ENCODE measurements around the gene KLF16. TPM values are rescaled to one million over a fixed set of nuclear protein-coding genes. Genes with fewer than 3 reads are reported as not detected.
A peak's percentile ranks its signal among the peaks of the same experiment; 100 is the strongest.

KLF16 gene
- total and polyA plus RNA-seq, 10 of the 15 experiments (the other 5 are each of a cell fraction or from before 2014, with no cell fraction given) = 0.03 to 41.2 (median 2.6) TPM

DNA sequence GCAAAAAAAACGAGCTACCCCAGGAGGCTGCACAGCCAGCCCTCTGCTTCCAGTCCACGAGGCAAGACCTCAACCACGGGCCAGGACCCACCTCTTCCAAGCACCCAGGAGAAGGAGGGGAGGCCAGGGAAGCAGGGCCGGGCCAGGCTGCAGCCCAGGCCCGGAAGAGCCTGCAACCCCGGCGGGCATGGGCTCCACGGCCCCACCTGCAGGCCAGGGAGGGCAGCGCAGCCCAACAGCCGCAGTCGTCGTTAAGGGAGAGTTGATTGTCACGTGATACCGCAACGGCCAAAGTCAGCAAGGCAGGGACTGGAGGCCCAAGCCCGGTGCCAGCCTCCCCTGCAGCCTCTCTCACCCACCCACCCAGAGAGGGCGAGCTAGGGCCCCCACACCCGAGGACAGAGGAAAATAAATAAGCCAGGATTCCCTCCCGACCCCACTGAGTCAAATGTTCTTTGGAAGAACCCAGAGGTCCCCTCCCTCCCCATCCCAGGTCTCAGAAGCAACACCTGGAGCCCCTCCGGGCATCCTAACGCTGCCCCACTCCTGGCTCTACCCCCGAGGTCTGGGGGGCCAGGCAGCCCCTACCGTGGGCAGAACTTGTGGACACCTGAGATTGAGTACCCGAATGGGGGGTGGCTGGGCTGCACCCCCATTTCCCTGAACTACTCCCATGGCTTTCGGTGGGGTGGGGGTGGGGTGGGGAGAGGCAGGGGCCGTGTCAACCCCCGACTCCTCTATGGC is 9.9 kb downstream of the KLF16 start (continued):
- TF ChIP-seq, protein P1, sequence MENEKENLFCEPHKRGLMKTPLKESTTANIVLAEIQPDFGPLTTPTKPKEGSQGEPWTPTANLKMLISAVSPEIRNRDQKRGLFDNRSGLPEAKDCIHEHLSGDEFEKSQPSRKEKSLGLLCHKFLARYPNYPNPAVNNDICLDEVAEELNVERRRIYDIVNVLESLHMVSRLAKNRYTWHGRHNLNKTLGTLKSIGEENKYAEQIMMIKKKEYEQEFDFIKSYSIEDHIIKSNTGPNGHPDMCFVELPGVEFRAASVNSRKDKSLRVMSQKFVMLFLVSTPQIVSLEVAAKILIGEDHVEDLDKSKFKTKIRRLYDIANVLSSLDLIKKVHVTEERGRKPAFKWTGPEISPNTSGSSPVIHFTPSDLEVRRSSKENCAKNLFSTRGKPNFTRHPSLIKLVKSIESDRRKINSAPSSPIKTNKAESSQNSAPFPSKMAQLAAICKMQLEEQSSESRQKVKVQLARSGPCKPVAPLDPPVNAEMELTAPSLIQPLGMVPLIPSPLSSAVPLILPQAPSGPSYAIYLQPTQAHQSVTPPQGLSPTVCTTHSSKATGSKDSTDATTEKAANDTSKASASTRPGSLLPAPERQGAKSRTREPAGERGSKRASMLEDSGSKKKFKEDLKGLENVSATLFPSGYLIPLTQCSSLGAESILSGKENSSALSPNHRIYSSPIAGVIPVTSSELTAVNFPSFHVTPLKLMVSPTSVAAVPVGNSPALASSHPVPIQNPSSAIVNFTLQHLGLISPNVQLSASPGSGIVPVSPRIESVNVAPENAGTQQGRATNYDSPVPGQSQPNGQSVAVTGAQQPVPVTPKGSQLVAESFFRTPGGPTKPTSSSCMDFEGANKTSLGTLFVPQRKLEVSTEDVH (IDR thresholded peaks at IDR 0.05; ENCODE audit: low read depth, partially characterized antibody) = no peak
- TF ChIP-seq RAD51 (IDR thresholded peaks at IDR 0.05) (peak; percentile 98), EP300 (IDR thresholded peaks at IDR 0.05; ENCODE audit: borderline replicate concordance in 1 of 2, control insufficient read depth in 1 of 2, low read depth in 2 of 2, low read length in 2 of 2) (no peak), SMAD5 (IDR thresholded peaks at IDR 0.05; ENCODE audit: low read depth) (no peak), MEF2B (IDR thresholded peaks at IDR 0.05; ENCODE audit: partially characterized antibody, poor library complexity, severe bottlenecking) (peak; percentile 15), CREM (IDR thresholded peaks at IDR 0.05; ENCODE audit: low read depth) (no peak), ZNF217 (IDR thresholded peaks at IDR 0.05) (no peak), STAT3 (IDR thresholded peaks at IDR 0.05; ENCODE audit: low read depth, low read length) (no peak), KAT2A (conservative IDR thresholded peaks at IDR 0.05; ENCODE audit: control insufficient read depth, low read depth, low read length) (no peak), STAT1 (conservative IDR thresholded peaks at IDR 0.05) (0 out of 2 replicates have a peak, but pooled peaks have one; percentile 61), NR2F1 (conservative IDR thresholded peaks at IDR 0.05) (peak; percentile 33; the same call in 1 of the 2 replicates), SMC3 (IDR thresholded peaks at IDR 0.05; ENCODE audit: borderline replicate concordance, low read length) (peak; percentile 37; the same call in 1 of the 2 replicates), ASH2L (IDR thresholded peaks at IDR 0.05; ENCODE audit: borderline replicate concordance, low read depth) (no peak), CBX3 (IDR thresholded peaks at IDR 0.05; ENCODE audit: borderline replicate concordance, low read depth) (no peak), CHD1 (IDR thresholded peaks at IDR 0.05; ENCODE audit: low read depth, low read length) (no peak), YBX1 (IDR thresholded peaks at IDR 0.05) (no peak), GATAD2B (conservative IDR thresholded peaks at IDR 0.05; ENCODE audit: low read depth) (0 out of 2 replicates have a peak, but pooled peaks have one; percentile 50), POLR2AphosphoS2 (IDR thresholded peaks at IDR 0.05; ENCODE audit: low read depth, low read length) (no peak), BACH1 (IDR thresholded peaks at IDR 0.05; ENCODE audit: borderline replicate concordance) (peak; percentile 31; the same call in 1 of the 2 replicates), PML (IDR thresholded peaks at IDR 0.05; ENCODE audit: low read length) (no peak)
- TF ChIP-seq, protein P2, sequence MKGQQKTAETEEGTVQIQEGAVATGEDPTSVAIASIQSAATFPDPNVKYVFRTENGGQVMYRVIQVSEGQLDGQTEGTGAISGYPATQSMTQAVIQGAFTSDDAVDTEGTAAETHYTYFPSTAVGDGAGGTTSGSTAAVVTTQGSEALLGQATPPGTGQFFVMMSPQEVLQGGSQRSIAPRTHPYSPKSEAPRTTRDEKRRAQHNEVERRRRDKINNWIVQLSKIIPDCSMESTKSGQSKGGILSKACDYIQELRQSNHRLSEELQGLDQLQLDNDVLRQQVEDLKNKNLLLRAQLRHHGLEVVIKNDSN (IDR thresholded peaks at IDR 0.05; ENCODE audit: borderline replicate concordance, extremely low read length, insufficient read depth, low read depth, low read length) = peak; percentile 86
- TF ChIP-seq, protein P3, sequence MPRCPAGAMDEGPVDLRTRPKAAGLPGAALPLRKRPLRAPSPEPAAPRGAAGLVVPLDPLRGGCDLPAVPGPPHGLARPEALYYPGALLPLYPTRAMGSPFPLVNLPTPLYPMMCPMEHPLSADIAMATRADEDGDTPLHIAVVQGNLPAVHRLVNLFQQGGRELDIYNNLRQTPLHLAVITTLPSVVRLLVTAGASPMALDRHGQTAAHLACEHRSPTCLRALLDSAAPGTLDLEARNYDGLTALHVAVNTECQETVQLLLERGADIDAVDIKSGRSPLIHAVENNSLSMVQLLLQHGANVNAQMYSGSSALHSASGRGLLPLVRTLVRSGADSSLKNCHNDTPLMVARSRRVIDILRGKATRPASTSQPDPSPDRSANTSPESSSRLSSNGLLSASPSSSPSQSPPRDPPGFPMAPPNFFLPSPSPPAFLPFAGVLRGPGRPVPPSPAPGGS (IDR thresholded peaks at IDR 0.05; ENCODE audit: borderline replicate concordance, insufficient read depth, low read depth, low read length, poor library complexity, severe bottlenecking) = no peak
- TF ChIP-seq, protein P4, sequence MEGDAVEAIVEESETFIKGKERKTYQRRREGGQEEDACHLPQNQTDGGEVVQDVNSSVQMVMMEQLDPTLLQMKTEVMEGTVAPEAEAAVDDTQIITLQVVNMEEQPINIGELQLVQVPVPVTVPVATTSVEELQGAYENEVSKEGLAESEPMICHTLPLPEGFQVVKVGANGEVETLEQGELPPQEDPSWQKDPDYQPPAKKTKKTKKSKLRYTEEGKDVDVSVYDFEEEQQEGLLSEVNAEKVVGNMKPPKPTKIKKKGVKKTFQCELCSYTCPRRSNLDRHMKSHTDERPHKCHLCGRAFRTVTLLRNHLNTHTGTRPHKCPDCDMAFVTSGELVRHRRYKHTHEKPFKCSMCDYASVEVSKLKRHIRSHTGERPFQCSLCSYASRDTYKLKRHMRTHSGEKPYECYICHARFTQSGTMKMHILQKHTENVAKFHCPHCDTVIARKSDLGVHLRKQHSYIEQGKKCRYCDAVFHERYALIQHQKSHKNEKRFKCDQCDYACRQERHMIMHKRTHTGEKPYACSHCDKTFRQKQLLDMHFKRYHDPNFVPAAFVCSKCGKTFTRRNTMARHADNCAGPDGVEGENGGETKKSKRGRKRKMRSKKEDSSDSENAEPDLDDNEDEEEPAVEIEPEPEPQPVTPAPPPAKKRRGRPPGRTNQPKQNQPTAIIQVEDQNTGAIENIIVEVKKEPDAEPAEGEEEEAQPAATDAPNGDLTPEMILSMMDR (IDR thresholded peaks at IDR 0.05 in 2 of 3, conservative IDR thresholded peaks at IDR 0.05 in 1 of 3; ENCODE audit: control insufficient read depth in 2 of 3, extremely low read depth in 1 of 3, insufficient read depth in 1 of 3, low read depth in 3 of 3, low read length in 3 of 3) = peak; percentile 91 to 97 (median 93)
